Transverse colon (tissue), 4 donors: ENCODE data around the gene ATL3.

Experiments
- CTCF ChIP-seq, 5 experiments: fragments of 200-600 bp in 3 of 5; fragments of 450-650 bp in 2 of 5; sonication (generic) in 3 of 5; IDR thresholded peaks; 1 replicate in 2 of 5; 2 replicates in 3 of 5; pipeline ENCODE4 v1.5.1; 2016 to 2017; ENCODE audit warnings: antibody characterized with exemption in 5 of 5, inconsistent platforms in 3 of 5, mild to moderate bottlenecking in 2 of 5, moderate library complexity in 1 of 5
- EP300 ChIP-seq: sonication (generic); formaldehyde crosslinking; IDR thresholded peaks from one replicate; pipeline ENCODE4 v1.6.1; 2017; ENCODE audit warnings: antibody characterized with exemption, low read depth
- POLR2AphosphoS5 ChIP-seq, 3 donors: sonication (generic); formaldehyde crosslinking; IDR thresholded peaks; one replicate each; pipeline ENCODE4 v1.6.1; 2016; ENCODE audit warnings: antibody characterized with exemption in 3 of 3

GRCh38 chr11:63609971-63610580, 61.1 kb downstream of the ATL3 start:
- TF ChIP-seq POLR2AphosphoS5 (IDR thresholded peaks at IDR 0.05) (no peak), CTCF (IDR thresholded peaks at IDR 0.05) (no peak), EP300 (no peak)
